LNCaP clone FGC (cell line): ENCODE measurements around the gene HILPDA.

ENCODE experiments used
- DNase-seq: peaks from one replicate; pipeline ENCODE4 v3.0.0-alpha.2; 2011; ENCODE audit warnings: low read depth
- H3K4me3 ChIP-seq: 2 replicates; pipeline ENCODE4 v1.5.1; 2011; ENCODE audit warnings: mild to moderate bottlenecking, low read depth, low read length, control low read depth
- CTCF ChIP-seq: IDR thresholded peaks from 2 replicates; pipeline ENCODE4 v1.5.1; 2012; ENCODE audit warnings: mild to moderate bottlenecking; ENCODE audit not compliant: control insufficient read depth, insufficient read depth; ENCODE audit errors: extremely low read depth

HILPDA gene

GRCh38 chr7:128409596-128410450, 45.9 kb upstream of the HILPDA start, which contains the start of gene IMPDH1:
Gene IMPDH1, minus strand, starts transcription at chr7:128409982. Its CDS starts 81 bp downstream, at chr7:128409901.
- peak; percentile 42 for DNase-seq
- peak within 1 kb of the TSS; percentile 71 for H3K4me3 ChIP-seq
- no peak for TF ChIP-seq CTCF

GRCh38 chr7:128410451-128410753, 45.3 kb upstream of the HILPDA start:
- H3K4me3 ChIP-seq: peak overlapping the region; percentile 71
- DNase-seq: no peak
- TF ChIP-seq CTCF: no peak

- TF ChIP-seq CTCF: no peak
- no peak for DNase-seq
- H3K4me3 ChIP-seq: no peak overlapping the region
Measured at GRCh38 chr7:128415217-128415785, 40.4 kb upstream of the HILPDA start.

GRCh38 chr7:128417071-128417470, 38.6 kb upstream of the HILPDA start:
- no peak for DNase-seq
- no peak for TF ChIP-seq CTCF

GRCh38 chr7:128419257-128419656, 36.4 kb upstream of the HILPDA start:
- no peak for DNase-seq
- TF ChIP-seq CTCF: no peak
- H3K4me3 ChIP-seq: no peak overlapping the region

More at GRCh38 chr7:128417071-128417470, 38.6 kb upstream of the HILPDA start:
- no peak overlapping the region for H3K4me3 ChIP-seq

- DNase-seq: no peak
Measured at GRCh38 chr7:128420773-128421172, 34.9 kb upstream of the HILPDA start.

More at GRCh38 chr7:128420773-128421172, 34.9 kb upstream of the HILPDA start:
- no peak overlapping the region for H3K4me3 ChIP-seq
- TF ChIP-seq CTCF: no peak
